Activated CD8-positive, alpha-beta memory T cell treated with anti-CD3 and anti-CD28 coated beads for 36 hours (primary cell): ENCODE results near the gene SFSWAP. TPM values are rescaled to one million over a fixed set of nuclear protein-coding genes. Genes with fewer than 3 reads are reported as not detected.

Experiments used
- CTCF ChIA-PET: fragments of 350-600 bp; sonication (Branson Sonifier 250); formaldehyde crosslinking; loops from one replicate; lab custom pipeline; 2021; ENCODE audit warnings: antibody characterized with exemption; lab: Charles Lee
- POLR2A ChIA-PET: fragments of 350-600 bp; sonication (Branson Sonifier 250); formaldehyde crosslinking; loops from one replicate; lab custom pipeline; 2021; ENCODE audit warnings: antibody characterized with exemption; lab: Charles Lee
- total RNA-seq, 2 experiments: library from RNA; stranded (reverse); gene quantifications; one replicate each; pipeline ENCODE4 v1.2.3, GENCODE V29; 2021

Gene SFSWAP
- total RNA-seq, 2 experiments from 2014 or later: 54.4 to 55.3 TPM

GRCh38 chr12:131749618-131750315 is 38.9 kb downstream of the SFSWAP start:
- ChIA-PET CTCF (no interaction called here), POLR2A (interaction anchor here (0.5 kb wide), 1 partner anchor 197 kb away, joined by 4 read pairs; no protein-coding TSS in a partner anchor)

- POLR2A ChIA-PET: no interaction called here
- CTCF ChIA-PET: no interaction called here
Measured at GRCh38 chr12:131751335-131751734, 40.4 kb downstream of the SFSWAP start.

DNA sequence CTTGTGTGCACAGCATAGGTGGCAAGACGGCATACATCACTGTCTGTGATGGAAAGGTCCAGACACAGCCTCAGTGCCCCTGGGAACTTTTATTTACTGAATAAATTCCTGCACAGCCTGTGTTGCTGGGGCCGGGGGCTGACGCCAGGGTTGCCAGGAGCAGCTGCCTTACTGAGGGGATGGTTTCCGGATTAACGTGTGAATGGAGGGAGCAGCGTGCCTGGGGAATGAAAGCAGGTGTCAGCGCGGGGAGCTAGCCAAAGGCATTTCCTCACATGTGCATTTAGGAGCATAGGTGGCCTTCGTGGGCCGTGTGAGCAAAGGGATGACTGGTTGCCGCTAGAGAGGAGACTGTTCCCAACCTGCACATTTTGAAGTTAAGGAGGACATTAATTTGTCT is 41.6 kb downstream of the SFSWAP start:
- CTCF ChIA-PET: no interaction called here
- POLR2A ChIA-PET: no interaction called here

GRCh38 chr12:131753005-131753404 is 42.1 kb downstream of the SFSWAP start:
- ChIA-PET POLR2A (no interaction called here), CTCF (no interaction called here)

DNA sequence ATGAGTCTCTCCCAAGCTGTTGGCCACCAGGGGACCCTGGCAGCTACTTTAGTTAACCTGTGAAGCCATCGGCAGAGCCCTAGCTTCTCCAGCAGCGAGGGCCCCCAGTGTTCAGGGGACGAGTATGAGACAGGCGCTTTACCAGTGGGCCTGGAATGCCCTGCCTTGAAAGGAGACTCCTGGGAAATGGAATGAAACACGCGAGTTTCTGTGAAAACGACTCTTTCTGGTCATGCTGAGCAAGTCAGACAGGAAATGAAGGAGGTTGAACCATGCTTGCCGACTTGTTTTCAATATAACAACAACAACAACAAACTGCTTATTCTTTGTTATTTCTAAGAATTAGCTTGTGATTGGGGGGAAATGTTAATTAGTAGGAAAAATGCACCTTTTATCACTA is 42.9 kb downstream of the SFSWAP start:
- ChIA-PET CTCF (no interaction called here), POLR2A (interaction anchor here (0.7 kb wide), 1 partner anchor 340 kb away, joined by 9 read pairs; no protein-coding TSS in a partner anchor)

DNA sequence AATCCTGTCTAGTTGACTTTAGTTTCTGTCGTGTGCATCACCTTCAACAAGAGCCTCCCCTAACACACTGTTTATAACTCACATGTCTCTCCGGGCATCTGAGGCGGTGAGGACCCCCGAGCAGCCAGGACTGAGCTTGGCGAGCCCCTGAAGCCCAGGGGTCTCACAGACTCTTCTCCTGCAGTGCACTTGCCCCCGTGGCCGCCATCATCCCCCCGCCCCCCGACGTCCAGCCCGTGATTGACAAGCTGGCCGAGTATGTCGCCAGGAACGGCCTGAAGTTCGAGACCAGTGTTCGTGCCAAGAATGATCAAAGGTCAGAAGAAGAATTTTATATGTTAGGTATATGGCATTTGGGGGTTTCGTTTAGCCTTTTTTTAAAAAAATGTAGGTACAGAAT is 43.3 kb downstream of the SFSWAP start:
- POLR2A ChIA-PET: interaction anchor here (0.7 kb wide), 1 partner anchor 340 kb away, joined by 9 read pairs; no protein-coding TSS in a partner anchor
- CTCF ChIA-PET: no interaction called here

GRCh38 chr12:131755305-131756113 is 44.6 kb downstream of the SFSWAP start:
- POLR2A ChIA-PET: no interaction called here
- CTCF ChIA-PET: interaction anchor here (0.8 to 1.1 kb wide), 2 partner anchors 13 to 17 kb away, joined by 3 to 4 read pairs; no protein-coding TSS in a partner anchor

- ChIA-PET CTCF (no interaction called here), POLR2A (no interaction called here)
Measured at GRCh38 chr12:131756441-131756840, 45.6 kb downstream of the SFSWAP start.

GRCh38 chr12:131757111-131757510 is 46.2 kb downstream of the SFSWAP start:
- CTCF ChIA-PET: no interaction called here
- POLR2A ChIA-PET: no interaction called here

DNA sequence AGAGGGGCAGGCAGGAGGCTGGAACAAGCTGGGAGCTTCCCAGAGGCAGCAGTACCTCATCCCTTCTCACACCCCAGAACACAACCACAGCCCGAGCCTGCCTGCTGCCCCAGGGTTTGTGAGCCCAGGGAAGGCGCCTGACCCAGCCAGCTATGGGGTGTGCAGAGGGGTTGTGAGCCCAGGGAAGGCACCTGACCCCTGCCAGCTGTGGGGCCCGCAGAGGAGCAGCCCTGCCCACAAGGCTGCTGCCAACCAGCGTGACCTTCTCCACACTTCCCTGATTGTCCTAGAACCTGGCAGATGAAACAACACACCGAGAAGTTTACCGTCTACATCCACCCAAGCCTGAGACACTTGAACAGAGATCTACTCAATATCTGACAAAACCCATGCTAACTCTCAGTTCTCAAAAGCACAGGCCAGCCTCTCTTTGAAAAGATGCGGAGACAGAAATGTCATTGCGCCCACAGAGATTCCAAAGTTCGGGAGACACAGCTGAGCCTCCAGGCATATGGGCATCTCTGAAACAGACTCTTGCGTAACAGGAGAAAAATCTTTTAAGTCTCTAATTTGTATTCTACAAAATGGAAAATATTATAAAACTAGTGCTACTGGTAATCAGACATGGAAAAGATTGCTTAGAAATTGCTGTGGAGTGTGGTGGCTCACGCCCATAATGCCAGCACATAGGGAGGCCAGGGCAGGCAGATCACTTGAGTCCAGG is 47.3 kb downstream of the SFSWAP start:
- CTCF ChIA-PET: no interaction called here
- POLR2A ChIA-PET: no interaction called here

DNA sequence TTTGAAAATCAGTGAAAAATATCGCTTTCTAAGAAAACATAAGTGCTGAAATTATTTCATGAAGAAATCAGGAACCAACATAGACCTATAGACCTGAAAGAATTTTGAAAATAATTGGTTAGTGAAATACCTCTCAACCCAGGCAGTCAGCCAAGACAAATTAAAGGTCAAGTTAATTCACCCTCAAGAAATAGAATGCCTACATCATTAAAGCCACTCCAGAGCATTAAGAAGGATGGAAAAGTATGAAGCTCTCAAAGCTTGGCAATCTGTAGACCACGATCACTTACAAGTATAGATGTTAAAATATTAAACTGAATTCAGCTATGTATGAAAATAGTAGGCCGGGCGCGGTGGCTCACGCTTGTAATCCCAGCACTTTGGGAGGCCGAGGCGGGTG is 48.3 kb downstream of the SFSWAP start:
- ChIA-PET POLR2A (no interaction called here), CTCF (no interaction called here)

- ChIA-PET CTCF (no interaction called here), POLR2A (no interaction called here)
Measured at GRCh38 chr12:131761638-131762037, 50.7 kb downstream of the SFSWAP start.

- CTCF ChIA-PET: no interaction called here
- POLR2A ChIA-PET: no interaction called here
Measured at GRCh38 chr12:131764738-131765137, 53.8 kb downstream of the SFSWAP start.

- CTCF ChIA-PET: no interaction called here
- POLR2A ChIA-PET: no interaction called here
Measured at GRCh38 chr12:131765961-131766360, 55.1 kb downstream of the SFSWAP start.

GRCh38 chr12:131766382-131767107 is 55.7 kb downstream of the SFSWAP start:
- CTCF ChIA-PET: no interaction called here

DNA sequence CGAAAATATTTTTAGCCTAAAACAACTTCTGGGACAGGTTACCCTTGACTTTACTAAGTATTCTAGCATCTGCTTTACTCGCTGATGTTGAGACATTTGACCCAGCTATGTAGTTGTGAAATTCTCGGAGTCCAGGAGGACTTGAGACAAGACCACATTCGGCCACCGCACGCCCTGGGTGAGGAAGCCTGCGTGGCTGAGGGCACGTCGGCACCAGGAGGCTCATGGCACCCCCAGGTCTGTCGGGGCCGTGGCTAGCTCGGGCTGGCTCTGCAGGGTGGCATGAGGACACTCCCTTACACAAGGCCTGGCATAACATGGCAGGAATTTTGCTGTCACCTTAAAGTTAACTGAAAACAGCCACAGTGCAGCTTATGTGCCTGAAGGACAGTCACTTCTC is 59.2 kb downstream of the SFSWAP start:
- POLR2A ChIA-PET: no interaction called here
- CTCF ChIA-PET: no interaction called here

More at GRCh38 chr12:131766382-131767107, 55.7 kb downstream of the SFSWAP start:
- POLR2A ChIA-PET: no interaction called here

DNA sequence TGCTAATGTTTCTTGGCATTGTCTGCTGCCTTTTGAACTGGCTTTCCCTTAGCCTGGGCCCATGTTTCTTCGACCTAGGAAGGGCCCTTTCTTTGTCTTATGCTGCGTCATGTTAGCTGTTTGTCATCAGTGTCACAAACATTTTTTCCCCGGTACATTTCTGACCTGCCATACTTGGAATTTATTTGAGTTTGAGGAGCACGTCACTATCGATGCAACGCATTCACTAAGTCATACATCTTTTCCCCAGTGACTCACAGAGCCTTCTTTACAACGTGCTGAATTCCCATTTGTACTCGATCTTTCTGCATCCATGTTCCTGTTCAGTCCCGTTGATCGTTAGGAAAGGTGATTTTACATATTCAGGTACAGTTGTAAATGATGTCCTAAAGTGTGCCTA is 61.1 kb downstream of the SFSWAP start:
- ChIA-PET CTCF (interaction anchor here (1.0 kb wide), 1 partner anchor 17 kb away, joined by 3 read pairs; no protein-coding TSS in a partner anchor), POLR2A (no interaction called here)

- POLR2A ChIA-PET: no interaction called here
- CTCF ChIA-PET: interaction anchor here (2.2 kb wide), 1 partner anchor 32 kb away, joined by 6 read pairs; no protein-coding TSS in a partner anchor
Measured at GRCh38 chr12:131773582-131774221, 62.8 kb downstream of the SFSWAP start.
